Measurements from ENCODE around the gene SLC19A1. TPM values are rescaled to one million over a fixed set of nuclear protein-coding genes. Genes with fewer than 3 reads are reported as not detected.
A peak's percentile ranks its signal among the peaks of the same experiment; 100 is the strongest.

Gene SLC19A1
- total RNA-seq, 1 experiment from 2014 or later: 21.2 TPM

GRCh38 chr21:45517249-45518065 lies 24.8 kb downstream of the SLC19A1 start:
- no peak for DNase-seq (ENCODE audit: low spot score)

- no peak for DNase-seq (ENCODE audit: low spot score)
Measured at GRCh38 chr21:45516671-45517151, 25.5 kb downstream of the SLC19A1 start.

- DNase-seq (ENCODE audit: low spot score): no peak
Measured at GRCh38 chr21:45516071-45516670, 26.1 kb downstream of the SLC19A1 start.

- DNase-seq (ENCODE audit: low spot score): no peak
Measured at GRCh38 chr21:45515241-45516061, 26.8 kb downstream of the SLC19A1 start.

- no peak for DNase-seq (ENCODE audit: low spot score)
Measured at GRCh38 chr21:45514311-45515021, 27.8 kb downstream of the SLC19A1 start.

GRCh38 chr21:45513741-45514310 lies 28.4 kb downstream of the SLC19A1 start:
- no peak for DNase-seq (ENCODE audit: low spot score)

- peak; percentile 66 for DNase-seq (ENCODE audit: low spot score)
Measured at GRCh38 chr21:45513003-45513717, 29.1 kb downstream of the SLC19A1 start.

- no peak for DNase-seq (ENCODE audit: low spot score)
Measured at GRCh38 chr21:45512626-45513002, 29.6 kb downstream of the SLC19A1 start.

GRCh38 chr21:45511661-45512431 lies 30.4 kb downstream of the SLC19A1 start:
- no peak for DNase-seq (ENCODE audit: low spot score)

GRCh38 chr21:45511007-45511406 lies 31.2 kb downstream of the SLC19A1 start:
- no peak for DNase-seq (ENCODE audit: low spot score)

GRCh38 chr21:45510466-45510955 lies 31.7 kb downstream of the SLC19A1 start:
- no peak for DNase-seq (ENCODE audit: low spot score)

- no peak for DNase-seq (ENCODE audit: low spot score)
Measured at GRCh38 chr21:45509566-45510465, 32.4 kb downstream of the SLC19A1 start.

- DNase-seq (ENCODE audit: low spot score): no peak
Measured at GRCh38 chr21:45508607-45509565, 33.4 kb downstream of the SLC19A1 start.

- no peak for DNase-seq (ENCODE audit: low spot score)
Measured at GRCh38 chr21:45507888-45508508, 34.2 kb downstream of the SLC19A1 start.

GRCh38 chr21:45507523-45507875 lies 34.7 kb downstream of the SLC19A1 start:
- no peak for DNase-seq (ENCODE audit: low spot score)

GRCh38 chr21:45506836-45507522 lies 35.3 kb downstream of the SLC19A1 start:
- no peak for DNase-seq (ENCODE audit: low spot score)

Data from A172 (cell line).